Measurements from ENCODE around the gene ANKS1A.
"Not testable (repeated sequence)": the region's sequence is repeated elsewhere in the genome, so short reads cannot be mapped to it uniquely, and the experiment has no call there.

ANKS1A gene

GRCh38 chr6:34884996-34885395 lies 4.1 kb upstream of the ANKS1A start:
- TF ChIP-seq CTCF (IDR thresholded peaks at IDR 0.05; ENCODE audit: insufficient read depth, low read depth, low read length, missing control alignments): no peak
- DNase-seq (ENCODE audit: low read depth): no peak
- H3K4me3 ChIP-seq (ENCODE audit: low read depth, low read length): no peak overlapping the region

DNA sequence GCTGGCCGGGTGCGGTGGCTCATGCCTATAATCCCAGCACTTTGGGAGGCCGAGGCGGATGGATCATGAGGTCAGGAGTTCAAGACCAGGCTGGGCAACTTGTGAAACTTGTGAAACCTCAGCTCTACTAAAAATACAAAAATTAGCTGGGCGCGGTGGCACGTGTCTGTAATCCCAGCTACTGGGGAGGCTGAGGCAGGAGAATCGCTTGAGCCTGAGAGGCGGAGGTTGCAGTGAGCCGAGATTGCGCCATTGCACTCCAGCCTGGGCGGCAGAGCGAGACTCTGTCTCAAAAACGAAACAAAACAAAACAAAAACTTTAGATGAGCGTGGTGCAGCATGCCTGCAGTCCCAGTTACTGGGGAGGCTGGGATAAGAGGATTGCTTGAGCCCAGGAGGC lies 3.2 kb upstream of the ANKS1A start:
- not testable (repeated sequence) for H3K4me3 ChIP-seq (ENCODE audit: low read depth, low read length)

GRCh38 chr6:34887753-34888513 lies 1.1 kb upstream of the ANKS1A start, which contains the start of gene TAF11:
TAF11 (minus strand) TSS chr6:34888042; CDS start chr6:34887957, 85 bp downstream.
- peak; percentile 92 for DNase-seq (ENCODE audit: low read depth)
- no peak for TF ChIP-seq CTCF (IDR thresholded peaks at IDR 0.05; ENCODE audit: insufficient read depth, low read depth, low read length, missing control alignments)
- H3K4me3 ChIP-seq (ENCODE audit: low read depth, low read length): peak within 1 kb of the TSS; percentile 94

More for the DNA sequence above, 3.2 kb upstream of the ANKS1A start:
- not testable (repeated sequence) for DNase-seq (ENCODE audit: low read depth)

DNA sequence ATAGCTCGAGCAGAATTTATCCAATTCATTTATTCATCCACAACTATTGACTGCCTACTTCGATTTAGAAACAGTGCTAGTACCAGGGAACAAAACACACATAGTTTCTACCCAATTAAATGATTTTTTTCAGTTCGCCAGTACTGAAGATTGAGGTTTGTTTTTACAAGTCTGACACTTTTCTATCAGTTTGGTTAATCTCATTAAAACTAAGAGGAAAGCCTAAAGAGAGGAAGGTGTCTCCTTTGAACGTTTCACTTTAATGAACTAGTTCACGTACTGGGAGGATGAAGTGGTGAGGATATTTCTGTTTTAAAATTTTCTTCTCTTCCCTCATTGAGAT lies 570 bp upstream of the ANKS1A start:
- TF ChIP-seq CTCF (IDR thresholded peaks at IDR 0.05; ENCODE audit: insufficient read depth, low read depth, low read length, missing control alignments): no peak
- no peak for DNase-seq (ENCODE audit: low read depth)
- H3K4me3 ChIP-seq (ENCODE audit: low read depth, low read length): peak overlapping the region; percentile 94

DNA sequence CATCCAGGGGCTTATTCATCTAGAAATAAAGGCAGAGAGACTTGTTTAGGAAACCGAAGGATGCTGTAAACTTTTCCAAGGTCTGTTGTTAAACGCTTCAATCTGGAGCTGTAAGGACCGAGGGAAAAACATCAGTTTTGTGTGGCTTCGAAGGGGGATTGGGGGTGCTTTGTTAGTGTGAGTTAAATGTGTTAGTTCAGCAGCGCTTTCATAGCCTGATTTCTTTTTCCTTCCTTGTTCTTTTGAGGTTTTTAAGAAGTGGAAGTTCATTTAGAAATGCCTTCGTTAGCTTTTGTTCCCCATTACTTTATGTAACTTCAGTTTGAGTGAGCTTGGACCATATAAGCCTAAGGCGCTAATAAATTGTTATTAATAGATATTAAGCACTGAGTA lies 1.5 kb downstream of the ANKS1A start:
- no peak for TF ChIP-seq CTCF (IDR thresholded peaks at IDR 0.05; ENCODE audit: insufficient read depth, low read depth, low read length, missing control alignments)
- peak overlapping the region; percentile 12; the same call in 1 of the 2 replicates for H3K4me3 ChIP-seq (ENCODE audit: low read depth, low read length)
- DNase-seq (ENCODE audit: low read depth): no peak

DNA sequence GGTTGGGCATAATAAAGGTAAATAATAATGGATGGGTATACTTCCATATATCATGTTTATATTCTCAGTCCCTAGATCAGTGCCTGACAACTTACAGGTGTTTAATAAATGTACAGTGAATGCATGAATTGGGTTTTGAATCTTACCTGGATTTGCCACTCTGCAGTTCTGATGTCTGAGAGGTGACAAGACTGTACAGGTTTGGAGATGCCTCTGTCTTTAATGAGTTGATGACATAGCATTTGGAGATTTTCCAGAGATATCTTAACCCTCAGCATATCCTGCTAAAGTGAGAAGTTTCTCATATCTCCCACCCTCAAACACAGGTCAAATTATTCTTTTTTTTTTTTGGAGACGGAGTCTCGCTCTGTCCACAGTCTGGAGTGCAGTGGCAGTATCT lies 2.2 kb downstream of the ANKS1A start:
- DNase-seq (ENCODE audit: low read depth): no peak
- H3K4me3 ChIP-seq (ENCODE audit: low read depth, low read length): no peak overlapping the region

GRCh38 chr6:34894693-34895092 lies 5.6 kb downstream of the ANKS1A start:
- no peak for DNase-seq (ENCODE audit: low read depth)
- no peak for TF ChIP-seq CTCF (IDR thresholded peaks at IDR 0.05; ENCODE audit: insufficient read depth, low read depth, low read length, missing control alignments)

More for the DNA sequence above, 2.2 kb downstream of the ANKS1A start:
- TF ChIP-seq CTCF (IDR thresholded peaks at IDR 0.05; ENCODE audit: insufficient read depth, low read depth, low read length, missing control alignments): no peak

More at GRCh38 chr6:34894693-34895092, 5.6 kb downstream of the ANKS1A start:
- no peak overlapping the region for H3K4me3 ChIP-seq (ENCODE audit: low read depth, low read length)
